ENCODE measurements around the gene CCN6.

DNA sequence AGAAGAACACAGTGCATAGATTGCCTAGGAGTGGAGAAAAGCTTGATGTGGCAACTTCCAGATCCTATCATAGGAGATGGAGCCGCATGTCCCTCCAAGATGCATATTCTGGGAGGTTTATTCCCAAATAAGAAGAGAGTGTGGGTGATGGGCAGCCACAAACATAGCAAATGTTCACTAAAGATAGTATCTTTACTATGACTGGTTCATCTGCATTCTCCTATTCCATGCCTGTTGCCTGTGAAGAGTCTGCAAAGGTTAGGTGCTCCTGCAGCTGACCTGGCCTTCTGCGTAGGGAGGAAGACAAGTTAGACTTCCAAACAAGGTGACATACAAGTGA, 14.5 kb upstream of the CCN6 start:
- TF ChIP-seq, protein P1, sequence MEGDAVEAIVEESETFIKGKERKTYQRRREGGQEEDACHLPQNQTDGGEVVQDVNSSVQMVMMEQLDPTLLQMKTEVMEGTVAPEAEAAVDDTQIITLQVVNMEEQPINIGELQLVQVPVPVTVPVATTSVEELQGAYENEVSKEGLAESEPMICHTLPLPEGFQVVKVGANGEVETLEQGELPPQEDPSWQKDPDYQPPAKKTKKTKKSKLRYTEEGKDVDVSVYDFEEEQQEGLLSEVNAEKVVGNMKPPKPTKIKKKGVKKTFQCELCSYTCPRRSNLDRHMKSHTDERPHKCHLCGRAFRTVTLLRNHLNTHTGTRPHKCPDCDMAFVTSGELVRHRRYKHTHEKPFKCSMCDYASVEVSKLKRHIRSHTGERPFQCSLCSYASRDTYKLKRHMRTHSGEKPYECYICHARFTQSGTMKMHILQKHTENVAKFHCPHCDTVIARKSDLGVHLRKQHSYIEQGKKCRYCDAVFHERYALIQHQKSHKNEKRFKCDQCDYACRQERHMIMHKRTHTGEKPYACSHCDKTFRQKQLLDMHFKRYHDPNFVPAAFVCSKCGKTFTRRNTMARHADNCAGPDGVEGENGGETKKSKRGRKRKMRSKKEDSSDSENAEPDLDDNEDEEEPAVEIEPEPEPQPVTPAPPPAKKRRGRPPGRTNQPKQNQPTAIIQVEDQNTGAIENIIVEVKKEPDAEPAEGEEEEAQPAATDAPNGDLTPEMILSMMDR (IDR thresholded peaks at IDR 0.05), result no peak
- no peak for TF ChIP-seq EZH2phosphoT487 (IDR thresholded peaks at IDR 0.05)
- TF ChIP-seq EZH2 (IDR thresholded peaks at IDR 0.05), result no peak

Measured in neural progenitor cell (in vitro differentiated cells).